Stimulated activated CD8-positive, alpha-beta memory T cell treated with anti-CD3 and anti-CD28 coated beads, Interleukin-2, amount 100 ng/mL, for 48 hours (primary cell): Measurements from ENCODE around the gene HEG1.
A peak's percentile ranks its signal among the peaks of the same experiment; 100 is the strongest.

Experiments used
- DNase-seq, 2 donors: peaks; one replicate each; pipeline ENCODE4 v3.0.0-alpha.2; 2020; ENCODE audit warnings: low read depth in 2 of 2

The HEG1 gene

DNA sequence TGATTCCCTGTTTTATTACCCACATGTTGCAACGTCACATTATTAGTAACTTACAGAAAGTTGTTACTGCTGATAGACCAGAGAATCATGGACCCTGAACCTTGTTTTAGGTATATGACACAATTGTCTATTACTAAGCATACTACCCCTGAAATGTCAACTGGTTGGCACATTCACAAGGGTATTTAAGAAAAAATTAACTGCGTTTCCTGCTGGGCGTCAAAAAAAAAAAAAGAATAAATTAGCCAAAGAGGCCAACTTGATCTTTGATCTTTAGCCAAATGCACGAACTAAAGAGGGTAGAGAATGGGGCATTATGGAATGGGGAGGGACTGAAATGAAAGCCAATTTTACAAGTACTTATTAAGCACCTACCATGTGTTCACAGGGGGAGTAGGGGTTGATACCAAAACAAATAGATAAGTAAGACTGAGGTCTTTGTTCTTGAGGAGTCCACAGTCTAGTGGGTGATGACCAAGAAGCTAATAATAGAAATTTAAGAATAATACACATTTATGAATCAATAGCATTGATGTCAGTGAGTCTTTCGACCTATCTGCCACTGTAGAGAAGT lies 103.4 kb downstream of the HEG1 start:
- DNase-seq, result no peak

DNA sequence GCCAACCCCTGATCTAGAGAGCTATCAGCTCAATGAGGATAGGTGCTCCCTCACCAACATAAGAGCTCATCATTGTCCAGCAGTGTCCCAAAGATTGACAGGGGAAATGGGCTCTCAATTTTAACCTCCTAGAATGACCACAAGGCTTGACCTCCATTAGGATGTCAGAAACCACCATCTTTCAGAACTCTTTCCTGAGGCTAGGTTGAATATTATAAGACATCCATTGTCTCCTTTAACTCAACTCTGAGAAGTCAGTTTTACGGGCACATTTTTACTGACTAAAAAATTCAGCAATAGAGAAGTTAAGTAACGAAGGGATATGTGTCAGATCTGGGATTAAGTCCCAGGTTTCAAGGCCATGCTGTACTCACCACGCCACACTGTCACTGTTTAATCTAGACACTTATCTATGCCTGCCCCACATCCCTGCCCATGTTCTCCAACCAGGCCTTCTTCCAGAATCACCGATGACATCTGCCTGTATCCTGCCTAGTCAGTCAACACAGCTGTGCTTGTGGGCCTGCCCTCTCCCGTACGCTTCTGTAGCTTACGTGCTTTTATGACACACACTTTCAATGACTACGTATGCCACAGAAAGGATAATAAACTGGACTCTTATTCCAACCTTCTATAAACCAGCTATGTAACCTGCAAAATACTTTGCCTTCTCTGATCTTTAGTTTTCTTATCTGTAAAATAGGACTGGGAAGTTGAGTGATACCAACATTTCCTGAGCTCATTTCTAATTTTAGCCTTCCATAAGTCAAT lies 104.1 kb downstream of the HEG1 start:
- DNase-seq, result no peak

DNA sequence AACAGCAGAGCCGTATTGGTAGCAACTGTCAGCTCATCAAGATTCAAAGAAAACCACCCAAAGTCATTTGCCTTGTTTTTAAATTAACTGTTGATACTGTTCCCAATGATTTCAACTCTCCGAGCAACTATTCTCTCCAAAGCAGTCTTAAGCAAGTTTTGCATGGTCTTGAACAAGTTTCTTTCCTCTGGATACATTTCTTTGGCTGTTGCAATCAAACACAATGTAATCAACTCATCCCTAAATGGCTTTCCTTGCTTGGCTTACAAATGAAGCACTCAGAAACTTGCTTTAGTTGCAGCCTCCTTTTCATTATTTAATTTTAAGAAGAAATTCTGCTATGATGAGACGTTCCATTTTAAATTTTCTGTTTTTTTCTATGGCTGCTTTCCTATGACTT lies 105.8 kb downstream of the HEG1 start:
- no peak for DNase-seq

DNA sequence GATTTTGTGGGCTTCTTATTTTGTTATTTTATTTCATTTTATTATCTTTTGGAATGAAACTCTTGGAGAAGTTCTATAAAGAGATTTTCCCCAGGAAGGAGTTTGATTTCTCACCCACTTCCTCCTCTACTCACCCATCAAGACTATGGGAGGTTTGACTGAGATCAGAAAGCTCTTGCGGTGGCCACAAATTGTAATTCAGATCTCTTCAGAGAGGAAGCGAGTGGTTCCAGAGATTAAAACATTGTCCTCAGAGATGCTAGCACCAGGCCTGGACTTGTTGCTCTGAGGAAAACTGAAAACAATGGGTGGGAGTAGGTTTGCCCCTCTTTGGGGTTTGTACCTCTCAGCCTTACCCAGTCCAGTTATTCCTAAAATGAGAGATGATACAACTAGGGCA lies 113.2 kb downstream of the HEG1 start:
- no peak for DNase-seq

DNA sequence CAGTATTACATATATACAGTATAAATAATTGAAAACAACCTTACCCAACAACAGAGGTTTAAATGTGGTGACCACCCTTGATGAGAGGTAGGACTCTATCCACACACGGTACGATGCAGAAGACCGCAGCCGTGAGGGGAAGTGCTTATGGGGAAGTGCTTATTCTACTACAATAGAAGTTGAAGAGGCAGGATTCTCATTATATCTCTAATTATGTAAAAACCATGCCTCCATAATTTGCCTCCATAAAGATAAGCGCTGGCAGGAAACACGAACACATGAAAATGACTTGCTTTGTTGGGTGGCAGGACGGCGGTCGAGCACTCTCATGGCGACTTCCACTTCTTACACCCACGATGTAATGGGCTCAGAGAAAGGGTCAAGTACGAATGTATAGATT lies 114.0 kb downstream of the HEG1 start:
- DNase-seq, result no peak

DNA sequence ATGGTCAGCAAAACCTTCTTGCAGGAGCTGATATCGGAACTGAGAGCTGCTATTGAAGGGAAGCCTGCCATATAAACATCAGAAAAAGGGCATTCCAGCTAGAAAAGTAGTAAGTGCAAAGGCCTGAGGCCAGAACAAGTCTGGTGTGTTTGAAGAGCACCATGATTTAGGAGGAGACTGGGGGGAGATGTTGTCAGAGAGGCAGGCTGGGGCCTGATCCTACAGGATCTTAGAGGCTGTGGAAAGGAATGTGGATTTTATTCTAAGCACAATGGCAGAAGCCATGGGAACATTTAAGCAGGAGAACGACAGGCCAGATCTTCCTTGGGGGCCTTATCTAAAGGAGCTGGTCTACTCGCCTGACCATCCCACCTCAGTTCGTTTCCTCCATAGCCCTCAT lies 116.1 kb downstream of the HEG1 start:
- no peak for DNase-seq

DNA sequence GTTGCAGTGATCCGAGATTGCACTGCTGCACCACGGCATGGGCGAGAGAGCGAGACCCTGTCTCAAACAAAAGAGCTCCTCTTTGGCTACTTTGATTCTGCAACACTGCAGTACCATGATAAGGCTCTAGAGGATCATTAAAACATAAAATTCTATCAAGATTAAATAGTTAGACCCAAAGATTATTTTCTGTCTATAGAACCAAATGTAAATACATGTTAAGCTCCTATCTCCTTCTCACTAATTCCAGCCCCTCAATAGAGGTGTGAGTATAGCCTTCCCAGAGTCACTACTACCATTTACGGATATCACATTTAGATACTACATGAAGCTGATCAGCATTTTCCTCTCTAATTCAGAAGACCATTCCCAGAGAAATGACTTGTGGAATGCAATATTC lies 116.9 kb downstream of the HEG1 start:
- DNase-seq, result no peak

DNA sequence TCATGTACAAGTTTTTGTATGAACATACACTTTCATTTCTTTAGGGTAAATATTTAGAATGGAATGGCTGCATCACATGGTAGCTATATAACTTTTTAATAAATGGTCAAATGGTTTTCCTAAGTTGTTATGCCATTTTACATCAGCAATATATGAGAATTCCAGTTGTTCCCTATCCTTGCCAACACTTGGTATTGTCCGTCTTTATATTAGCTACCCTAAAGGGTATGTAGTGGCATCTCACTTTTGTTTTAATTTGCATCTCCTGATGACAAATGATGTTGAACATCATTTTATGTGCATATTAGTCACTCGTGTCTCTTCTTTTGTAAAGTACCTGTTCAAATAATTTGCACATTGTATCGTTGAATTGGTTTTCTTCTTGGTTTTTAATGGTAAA lies 118.7 kb downstream of the HEG1 start:
- DNase-seq, result no peak

DNA sequence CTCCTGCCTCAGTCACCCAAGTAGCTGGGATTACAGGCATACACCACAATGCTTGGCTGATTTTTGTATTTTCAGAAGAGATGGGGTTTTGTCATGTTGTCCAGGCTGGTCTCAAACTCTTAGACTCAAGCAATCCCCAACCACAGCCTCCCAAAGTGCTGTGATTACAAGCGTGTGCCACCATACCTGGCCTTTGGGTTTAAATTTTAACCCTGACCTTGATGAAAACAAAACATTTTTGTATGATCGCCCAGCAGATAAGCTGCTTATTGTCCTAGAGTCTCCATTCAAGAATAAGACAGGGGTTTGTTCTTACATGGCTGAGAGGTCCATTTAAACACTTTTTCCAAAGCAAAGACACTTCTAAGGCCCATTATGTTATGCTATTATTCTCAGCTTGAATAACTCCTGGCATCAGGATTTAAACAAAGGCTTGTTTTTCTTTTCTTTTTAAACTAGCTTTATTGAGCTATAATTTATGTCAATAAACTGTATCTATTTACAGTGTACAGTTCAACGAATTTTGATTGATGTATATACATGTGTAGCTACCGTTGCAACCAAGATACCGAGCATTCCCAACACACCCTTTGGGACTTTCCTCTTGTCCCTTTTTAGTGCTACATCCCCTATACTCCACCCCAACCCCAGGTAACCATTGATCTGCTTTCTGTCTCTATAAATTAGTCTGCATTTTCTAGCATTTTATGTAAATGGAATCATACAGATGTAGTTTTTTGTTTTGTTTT lies 119.8 kb downstream of the HEG1 start:
- no peak for DNase-seq

DNA sequence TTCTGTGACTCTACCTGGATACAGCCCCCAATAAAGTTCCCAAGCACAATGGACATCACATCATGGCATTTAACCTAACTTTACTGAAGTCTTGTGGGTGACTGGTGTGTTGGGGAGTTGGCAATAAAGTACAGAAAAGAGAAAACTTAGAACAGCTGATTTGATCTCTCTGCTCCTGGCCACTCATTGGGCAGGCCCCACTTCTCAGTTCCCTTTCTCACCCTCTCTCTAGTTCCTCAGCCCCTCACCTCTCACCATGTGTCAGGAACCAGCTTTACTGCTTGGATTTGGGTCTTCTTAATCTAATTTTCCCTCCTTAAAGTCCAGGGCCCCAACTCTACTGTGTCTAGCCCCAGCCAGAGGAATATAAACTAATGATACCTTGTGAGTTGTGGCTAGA lies 120.5 kb downstream of the HEG1 start:
- no peak for DNase-seq

DNA sequence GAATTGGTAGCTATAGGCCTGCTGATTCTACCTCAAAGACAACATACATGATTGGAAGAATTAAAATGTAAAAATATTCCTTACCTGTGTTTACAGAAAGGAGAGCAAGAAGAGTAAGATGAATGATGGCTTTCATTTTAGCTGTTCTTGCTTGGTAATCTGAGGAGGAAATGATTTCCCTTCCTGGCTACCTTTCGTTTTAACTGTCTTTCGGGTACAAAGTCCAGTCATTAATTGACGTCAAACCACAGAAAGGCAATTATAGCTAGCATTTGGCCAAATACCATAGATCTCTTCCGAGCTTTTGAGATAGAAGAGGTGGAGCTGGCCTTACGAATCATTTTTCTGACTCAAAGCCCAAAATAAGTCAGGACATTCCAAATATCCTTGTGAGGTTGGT lies 121.2 kb downstream of the HEG1 start, which contains the start of gene MUC13:
TSS of gene MUC13 (minus strand) at position 175 of the 400 bp plus-strand sequence. CDS start at position 136, 39 bp downstream.
- no peak for DNase-seq

DNA sequence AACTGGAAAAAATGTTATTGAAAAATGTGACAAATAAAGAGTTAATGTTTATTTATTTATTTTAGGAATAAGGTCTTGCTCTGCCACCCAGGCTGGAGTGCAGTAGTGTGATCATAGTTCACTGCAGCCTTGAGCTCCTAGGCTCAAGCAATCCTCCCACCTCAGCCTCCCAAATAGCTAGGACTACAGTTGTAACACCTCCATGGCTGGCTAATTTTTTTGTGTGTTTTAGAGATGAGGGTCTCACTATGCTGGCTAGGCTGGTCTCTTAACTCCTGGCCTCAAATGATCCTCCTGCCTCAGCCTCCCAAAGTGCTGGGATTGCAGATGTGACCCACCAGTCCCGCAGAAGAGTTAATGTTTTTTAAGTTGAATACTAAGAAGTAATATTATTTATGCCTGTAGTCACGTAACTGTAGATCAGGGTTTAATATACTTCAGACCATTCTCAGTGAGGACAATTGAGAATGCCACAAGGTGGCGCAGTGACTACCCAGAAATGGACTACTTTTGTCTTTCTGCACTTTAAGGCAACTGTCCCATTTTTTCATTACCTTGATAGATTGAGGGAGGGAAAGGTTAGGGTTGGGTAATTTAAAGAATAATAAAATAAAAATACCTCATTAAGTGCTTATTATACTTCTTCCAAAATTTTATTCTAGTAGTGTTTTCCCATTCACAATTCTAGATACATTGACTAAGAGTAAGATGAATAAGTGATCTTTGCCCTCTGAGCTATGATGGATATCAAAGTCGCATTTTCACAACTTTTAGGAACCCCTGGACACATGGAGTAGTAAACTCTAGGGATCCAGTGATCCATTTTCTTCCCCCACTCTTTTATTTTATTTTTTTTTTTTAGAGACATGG lies 127.2 kb downstream of the HEG1 start:
- peak; percentile 18 to 40 for DNase-seq

DNA sequence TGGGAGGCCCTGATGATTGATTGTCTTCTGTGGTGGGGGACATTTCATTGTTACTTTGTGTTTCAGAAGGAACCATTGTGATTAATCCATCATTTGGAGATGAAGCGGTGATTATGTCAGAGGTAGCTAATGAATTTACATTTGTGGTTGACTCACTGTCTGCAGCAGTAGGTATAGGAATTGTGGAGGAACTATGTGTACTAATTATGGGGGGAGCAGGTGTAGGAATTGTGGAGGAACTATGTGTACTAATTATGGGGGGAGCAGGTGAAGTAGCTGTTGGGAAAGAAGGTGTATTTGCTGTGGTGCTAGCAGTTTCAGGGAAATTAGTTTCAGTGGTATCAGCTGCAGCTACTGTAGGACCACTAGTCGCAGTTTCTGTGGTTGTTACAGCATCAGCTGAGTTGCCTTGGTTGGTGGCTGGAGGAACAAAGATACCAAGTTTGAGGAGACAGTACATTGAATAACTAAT lies 128.2 kb downstream of the HEG1 start:
- no peak for DNase-seq

DNA sequence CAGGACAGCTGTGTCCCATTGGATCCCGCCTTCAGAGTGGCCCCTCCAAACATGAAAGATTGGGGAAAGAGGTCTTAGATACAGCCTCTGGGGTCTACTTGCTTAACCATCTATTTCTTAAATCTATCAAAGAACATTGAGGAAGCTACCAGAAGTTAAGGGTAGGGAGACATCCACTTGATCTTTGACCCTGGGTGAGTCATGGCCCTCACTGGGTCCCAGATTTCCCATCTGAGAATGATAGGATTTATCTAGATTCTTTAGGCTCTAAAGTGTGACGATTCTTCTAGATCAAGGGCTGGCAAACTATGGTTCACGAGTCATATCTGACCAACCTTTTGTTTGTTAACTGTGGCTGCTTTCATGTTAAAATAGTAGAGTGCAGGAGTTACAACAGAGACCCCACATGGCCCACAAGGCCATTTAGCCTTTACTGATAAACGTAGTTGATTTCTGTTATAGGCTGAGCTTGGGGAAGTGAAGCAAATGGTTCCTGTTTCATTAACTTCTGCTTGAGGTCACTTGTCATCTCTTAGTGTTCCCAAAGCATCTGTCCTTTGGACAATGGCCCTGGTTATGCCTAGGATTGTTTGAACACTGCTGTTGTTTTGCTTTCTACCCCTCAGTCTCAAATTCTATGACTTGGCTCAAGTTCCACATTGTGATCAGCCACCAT lies 129.2 kb downstream of the HEG1 start:
- DNase-seq, result no peak

DNA sequence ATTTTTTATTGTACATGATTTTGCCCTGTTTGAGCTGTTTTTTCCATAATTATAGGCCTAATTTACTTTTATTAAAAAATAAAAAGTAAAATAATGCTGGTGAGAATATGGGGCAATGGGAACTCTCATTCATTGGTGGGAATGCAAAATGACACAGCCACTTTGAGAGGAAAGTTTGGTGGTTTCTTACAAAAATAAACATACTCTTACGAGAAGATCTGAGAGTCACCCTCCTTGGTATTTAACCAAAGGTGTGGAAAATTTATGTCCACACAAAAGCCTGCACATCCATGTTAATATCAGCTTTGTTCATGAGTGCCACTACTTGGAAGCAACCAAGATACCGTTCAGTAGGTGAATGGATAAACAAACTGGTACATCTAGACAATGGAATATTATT lies 131.1 kb downstream of the HEG1 start:
- DNase-seq, result no peak

DNA sequence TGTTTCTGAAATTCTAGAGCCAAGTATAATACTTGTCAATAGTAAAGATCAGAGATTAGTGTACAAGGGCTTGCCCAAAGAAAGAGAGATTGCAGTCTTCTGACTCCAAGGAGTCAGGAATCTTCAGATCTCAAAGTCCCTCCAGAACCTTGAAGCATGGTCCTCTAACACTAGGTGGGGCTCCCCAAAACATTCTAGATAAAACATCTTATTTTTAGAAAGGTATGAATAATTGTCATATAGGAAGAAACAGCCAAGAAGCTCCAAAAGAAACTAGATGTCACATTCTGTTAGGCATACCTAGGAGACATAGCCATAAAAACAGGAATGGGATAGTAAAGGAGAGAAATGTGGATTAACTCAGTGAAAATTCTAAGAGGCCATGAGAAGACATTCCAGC lies 132.0 kb downstream of the HEG1 start:
- no peak for DNase-seq

DNA sequence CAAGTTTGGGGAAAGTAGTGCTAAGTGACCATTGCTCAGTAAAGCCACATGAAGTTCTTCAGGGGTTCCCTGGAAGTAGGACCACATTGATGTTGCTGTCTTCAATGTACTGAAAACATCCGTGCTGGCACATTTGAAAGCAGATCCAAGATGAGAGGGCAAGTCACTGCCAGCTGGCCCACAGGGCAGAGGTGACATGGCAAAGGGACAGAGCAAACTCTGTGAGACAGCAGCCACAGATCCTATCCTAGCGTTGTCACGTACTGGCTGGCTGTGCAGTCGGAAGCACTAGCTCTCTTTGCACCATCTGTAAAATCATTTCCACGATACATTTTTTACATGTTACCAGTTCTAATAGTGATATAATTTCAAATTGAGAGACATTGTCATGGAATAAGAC lies 135.1 kb downstream of the HEG1 start:
- DNase-seq, result no peak

DNA sequence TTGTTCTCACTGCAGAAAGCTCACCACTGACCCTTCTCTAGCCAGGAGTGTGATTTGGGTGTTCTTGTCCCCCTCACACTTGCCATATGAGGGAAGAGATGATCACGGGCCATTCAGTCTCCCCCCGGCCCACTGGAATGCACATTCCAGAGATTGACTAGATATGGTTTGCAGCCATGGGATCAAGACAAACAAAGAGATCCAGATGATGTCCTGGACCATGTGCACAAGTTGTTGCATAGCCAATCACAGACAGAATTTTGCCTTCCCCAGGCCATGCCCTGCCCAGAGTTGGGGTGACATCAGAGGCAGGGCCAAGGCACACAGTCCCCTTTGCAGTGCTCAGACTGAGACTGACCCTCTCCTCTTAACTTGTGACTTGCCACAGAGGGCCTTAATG lies 136.0 kb downstream of the HEG1 start:
- DNase-seq, result no peak

DNA sequence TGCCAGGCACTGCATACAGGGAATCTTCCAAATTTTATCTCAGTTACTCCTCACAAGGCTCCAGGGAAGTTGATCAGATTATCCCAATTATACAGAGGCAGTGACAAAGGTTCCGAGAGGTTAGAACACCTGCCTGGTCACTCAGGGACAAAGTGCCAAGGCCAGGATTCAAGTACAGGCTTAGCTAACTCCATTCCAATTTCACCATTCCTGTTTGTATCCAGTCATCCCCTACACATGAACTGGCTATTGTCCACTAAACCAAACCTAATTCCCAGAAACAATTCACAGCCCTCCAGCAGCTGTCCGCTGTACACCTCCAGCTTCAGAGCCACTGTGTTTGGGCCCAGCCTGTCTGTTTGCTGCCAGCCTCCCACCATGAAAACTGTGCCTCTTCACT lies 137.3 kb downstream of the HEG1 start:
- no peak for DNase-seq

DNA sequence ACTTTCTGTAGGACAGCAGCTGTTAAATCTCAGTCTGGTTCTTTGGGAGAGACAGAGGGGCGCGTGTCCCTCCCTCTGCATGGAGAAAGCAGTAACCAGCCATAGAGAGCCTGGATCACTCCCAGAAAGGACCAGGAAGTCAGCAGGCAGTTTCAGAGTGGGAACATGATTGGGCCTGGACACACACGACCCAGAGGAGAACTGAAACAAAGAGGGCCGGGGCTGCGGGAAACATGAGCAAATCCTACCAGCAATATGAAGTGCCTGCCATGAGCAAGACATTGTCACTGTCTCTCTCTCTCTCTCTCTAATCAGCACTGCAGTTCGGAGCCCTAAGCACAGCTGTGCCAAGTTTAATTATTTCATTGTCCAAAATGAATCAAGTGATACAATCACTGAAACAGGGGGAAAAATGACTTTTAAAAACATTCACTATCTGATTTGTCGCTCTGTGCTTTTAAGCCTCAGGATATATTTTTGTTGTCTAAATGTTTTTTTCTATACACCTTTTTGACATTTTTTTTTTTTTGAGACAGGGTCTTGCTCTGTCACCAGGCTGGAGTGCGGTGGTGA lies 138.9 kb downstream of the HEG1 start:
- no peak for DNase-seq
